Liver (tissue), 9 donors: Measurements from ENCODE around the gene GLIPR1. TPM values are rescaled to one million over a fixed set of nuclear protein-coding genes. Genes with fewer than 3 reads are reported as not detected.
"Not testable (repeated sequence)": the region's sequence is repeated elsewhere in the genome, so short reads cannot be mapped to it uniquely, and the experiment has no call there.

ENCODE experiments used
- DNase-seq: peaks from one replicate; pipeline ENCODE4 v3.0.0-alpha.2; 2017; ENCODE audit warnings: low spot score
- H3K27ac ChIP-seq, 2 donors: one replicate each; pipeline ENCODE4 v1.7.0; 2013; ENCODE audit warnings: inconsistent platforms in 2 of 2, low read length in 2 of 2, control low read depth in 1 of 2, low read depth in 1 of 2, mild to moderate bottlenecking in 1 of 2
- H3K27me3 ChIP-seq, 4 donors: one replicate each; pipeline versions ENCODE4 v1.6.1 to v1.7.0; 2013; ENCODE audit warnings: low read length in 3 of 4, inconsistent platforms in 1 of 4, mild to moderate bottlenecking in 1 of 4, moderate library complexity in 1 of 4; ENCODE audit not compliant: control insufficient read depth in 4 of 4, insufficient read depth in 4 of 4
- H3K36me3 ChIP-seq, 4 donors: one replicate each; pipeline versions ENCODE4 v1.6.1 to v1.7.0; 2013; ENCODE audit warnings: low read length in 3 of 4, mild to moderate bottlenecking in 3 of 4, low read depth in 1 of 4, moderate library complexity in 1 of 4; ENCODE audit not compliant: control insufficient read depth in 4 of 4, insufficient read depth in 3 of 4
- H3K4me1 ChIP-seq, 4 donors: one replicate each; pipeline versions ENCODE4 v1.6.1 to v1.7.0; 2013; ENCODE audit warnings: low read length in 3 of 4, mild to moderate bottlenecking in 3 of 4, moderate library complexity in 1 of 4; ENCODE audit not compliant: control insufficient read depth in 4 of 4, insufficient read depth in 4 of 4
- H3K4me3 ChIP-seq, 3 donors: one replicate each; pipeline versions ENCODE4 v1.6.1 to v1.7.0; 2013; ENCODE audit warnings: low read length in 3 of 3, control low read depth in 1 of 3, low read depth in 1 of 3, mild to moderate bottlenecking in 1 of 3
- H3K9ac ChIP-seq, 2 donors: one replicate each; pipeline ENCODE4 v1.7.0; 2013; ENCODE audit warnings: low read length in 2 of 2, mild to moderate bottlenecking in 2 of 2, moderate library complexity in 2 of 2, control low read depth in 1 of 2, low read depth in 1 of 2
- H3K9me3 ChIP-seq, 4 donors: one replicate each; pipeline versions ENCODE4 v1.6.1 to v1.7.0; 2013; ENCODE audit warnings: low read length in 3 of 4; ENCODE audit not compliant: control insufficient read depth in 4 of 4
- EGR1 ChIP-seq, 2 donors: IDR thresholded peaks; 2 replicates each; pipeline ENCODE4 v1.6.1; 2016 to 2018; ENCODE audit warnings: antibody characterized with exemption in 2 of 2, low read depth in 2 of 2
- FOXA1 ChIP-seq: IDR thresholded peaks from 2 replicates; pipeline ENCODE4 v1.6.1; 2016; ENCODE audit warnings: antibody characterized with exemption
- HNF4A ChIP-seq, 2 donors: conservative IDR thresholded peaks; 2 replicates each; pipeline ENCODE4 v1.6.1; 2016; ENCODE audit warnings: antibody characterized with exemption in 2 of 2, mild to moderate bottlenecking in 2 of 2
- JUND ChIP-seq, 2 donors: IDR thresholded peaks; 2 replicates each; pipeline ENCODE4 v1.6.1; 2016; ENCODE audit warnings: antibody characterized with exemption in 2 of 2
- RAD21 ChIP-seq, 2 donors: IDR thresholded peaks; 2 replicates each; pipeline ENCODE4 v1.6.1; 2016; ENCODE audit warnings: antibody characterized with exemption in 2 of 2, mild to moderate bottlenecking in 2 of 2
- RXRA ChIP-seq, 2 donors: IDR thresholded peaks; 2 replicates each; pipeline ENCODE4 v1.6.1; 2017 to 2018; ENCODE audit warnings: antibody characterized with exemption in 2 of 2, mild to moderate bottlenecking in 1 of 2
- SP1 ChIP-seq: IDR thresholded peaks from 2 replicates; pipeline ENCODE4 v1.6.1; 2018; ENCODE audit warnings: antibody characterized with exemption, mild to moderate bottlenecking
- TAF1 ChIP-seq: conservative IDR thresholded peaks from 2 replicates; pipeline ENCODE4 v1.6.1; 2016; ENCODE audit warnings: antibody characterized with exemption, mild to moderate bottlenecking
- YY1 ChIP-seq: IDR thresholded peaks from 2 replicates; pipeline ENCODE4 v1.6.1; 2016; ENCODE audit warnings: antibody characterized with exemption, mild to moderate bottlenecking
- WGBS: extraction: QIAGEN DNeasy Blood & Tissue Kit; methylation state at CpG from one replicate; pipeline ENCODE4 v1.1.7; 2013; 5-methylcytosine and 5-hydroxymethylcytosine counted together
- polyA plus RNA-seq, 2 donors: library from polyadenylated mRNA; stranded (reverse) in 1 of 2; unstranded in 1 of 2; fragments of 200-250 nt in 1 of 2; fragments of >200 nt in 1 of 2; fragmentation: Nextera tagmentation in 1 of 2; extraction: Ambion mirVana in 1 of 2; gene quantifications; one replicate each; pipeline versions ENCODE4 v1.2.1 to v1.2.3, GENCODE V29; 2013 to 2015
- total RNA-seq, 2 donors: library from RNA; depleted of rRNA; stranded (reverse); fragments of >200 nt; gene quantifications; one replicate each; pipeline ENCODE4 v1.2.3, GENCODE V29; 2014
- TF ChIP-seq, protein P1 (sequence below): IDR thresholded peaks from 2 replicates; pipeline ENCODE4 v1.6.1; 2016; ENCODE audit warnings: antibody characterized with exemption
- TF ChIP-seq, protein P2 (sequence below): IDR thresholded peaks from 2 replicates; pipeline ENCODE4 v1.6.1; 2016; ENCODE audit warnings: antibody characterized with exemption, mild to moderate bottlenecking
- TF ChIP-seq, protein P3 (sequence below): IDR thresholded peaks from 2 replicates; pipeline ENCODE4 v1.6.1; 2016; ENCODE audit warnings: antibody characterized with exemption
- TF ChIP-seq, protein P4 (sequence below): fragments of 150-350 bp; IDR thresholded peaks from 2 replicates; pipeline ENCODE4 v1.5.1; 2017; ENCODE audit warnings: improper control_type of control experiment, low read depth, low read length; ENCODE audit not compliant: missing input control
- TF ChIP-seq, protein P5 (sequence below): IDR thresholded peaks from 2 replicates; pipeline ENCODE4 v1.6.1; 2016; ENCODE audit warnings: antibody characterized with exemption
- donor health status: healthy.
- donor health status: healthy.
- donor health status: healthy.
- donor health status: healthy.
- donor health status: healthy.

Gene GLIPR1
- total and polyA plus RNA-seq, 4 donors: 3.0 to 8.2 (median 4.7) TPM

DNA sequence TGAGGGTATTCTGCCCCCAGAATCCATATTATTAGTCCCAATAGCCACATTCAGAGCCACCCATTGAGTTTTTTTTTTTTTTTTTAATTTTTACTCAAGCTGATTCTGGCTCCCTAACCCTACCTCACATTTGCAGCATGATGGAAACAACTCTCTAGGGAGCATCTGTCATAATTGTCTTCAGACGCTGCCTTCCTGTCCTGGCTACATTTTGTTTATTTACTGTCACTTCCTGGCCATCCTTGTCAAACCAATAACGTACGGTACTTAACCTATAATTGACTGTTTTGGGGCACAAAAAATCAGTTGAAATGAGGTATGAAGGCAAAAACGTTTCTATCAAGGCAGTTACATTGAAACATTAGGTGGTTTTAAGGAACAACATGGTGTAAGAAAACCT lies 2.1 kb downstream of the GLIPR1 start:
- WGBS: 33% methylated on average over 4 of the region's 4 CpGs
- Histone ChIP-seq H3K9ac (no peak overlapping the region), H3K27ac (no peak overlapping the region)

DNA sequence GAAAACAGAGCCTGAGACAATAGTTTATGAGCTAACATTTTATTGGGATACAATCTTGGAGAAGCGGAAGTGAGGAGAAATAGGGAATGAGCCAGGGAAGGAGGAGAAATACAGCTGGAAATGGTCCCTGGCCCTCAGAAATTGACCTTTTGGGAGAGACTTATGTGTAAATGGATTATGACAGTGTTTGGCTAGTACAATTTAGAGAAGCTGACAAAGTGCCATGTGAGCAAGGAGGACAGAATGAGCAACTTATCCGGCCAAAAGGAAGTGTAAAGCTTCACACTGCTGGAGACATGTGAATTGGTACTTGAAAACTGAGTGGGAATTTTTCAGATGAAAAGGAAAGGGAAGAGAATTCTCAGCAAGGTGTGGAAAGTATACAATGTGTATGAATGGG lies 2.9 kb downstream of the GLIPR1 start:
- Histone ChIP-seq H3K9me3 (no peaks in the 10 kb centered on the region), H3K27me3 (no peaks in the 10 kb centered on the region), H3K4me3 (no peak overlapping the region), H3K27ac (no peak overlapping the region), H3K36me3 (no peaks in the 10 kb centered on the region), H3K9ac (no peak overlapping the region), H3K4me1 (peaks cover 0 to 7% (median 0%) of the 10 kb centered on the region in 4 donors)
- no peak for DNase-seq
- no peak for TF ChIP-seq HNF4A (conservative IDR thresholded peaks at IDR 0.05)
- no peak for TF ChIP-seq RAD21 (IDR thresholded peaks at IDR 0.05)
- 65% methylated on average over 2 of the region's 2 CpGs for WGBS

More for the DNA sequence above, 2.1 kb downstream of the GLIPR1 start:
- Histone ChIP-seq H3K9me3 (no peaks in the 10 kb centered on the region), H3K27me3 (no peaks in the 10 kb centered on the region), H3K36me3 (no peaks in the 10 kb centered on the region), H3K4me1 (peaks cover 0 to 7% (median 0%) of the 10 kb centered on the region in 4 donors), H3K4me3 (no peak overlapping the region)
- TF ChIP-seq, protein P1, sequence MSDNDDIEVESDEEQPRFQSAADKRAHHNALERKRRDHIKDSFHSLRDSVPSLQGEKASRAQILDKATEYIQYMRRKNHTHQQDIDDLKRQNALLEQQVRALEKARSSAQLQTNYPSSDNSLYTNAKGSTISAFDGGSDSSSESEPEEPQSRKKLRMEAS: no peak
- TF ChIP-seq JUND (IDR thresholded peaks at IDR 0.05): no peak
- TF ChIP-seq, protein P2, sequence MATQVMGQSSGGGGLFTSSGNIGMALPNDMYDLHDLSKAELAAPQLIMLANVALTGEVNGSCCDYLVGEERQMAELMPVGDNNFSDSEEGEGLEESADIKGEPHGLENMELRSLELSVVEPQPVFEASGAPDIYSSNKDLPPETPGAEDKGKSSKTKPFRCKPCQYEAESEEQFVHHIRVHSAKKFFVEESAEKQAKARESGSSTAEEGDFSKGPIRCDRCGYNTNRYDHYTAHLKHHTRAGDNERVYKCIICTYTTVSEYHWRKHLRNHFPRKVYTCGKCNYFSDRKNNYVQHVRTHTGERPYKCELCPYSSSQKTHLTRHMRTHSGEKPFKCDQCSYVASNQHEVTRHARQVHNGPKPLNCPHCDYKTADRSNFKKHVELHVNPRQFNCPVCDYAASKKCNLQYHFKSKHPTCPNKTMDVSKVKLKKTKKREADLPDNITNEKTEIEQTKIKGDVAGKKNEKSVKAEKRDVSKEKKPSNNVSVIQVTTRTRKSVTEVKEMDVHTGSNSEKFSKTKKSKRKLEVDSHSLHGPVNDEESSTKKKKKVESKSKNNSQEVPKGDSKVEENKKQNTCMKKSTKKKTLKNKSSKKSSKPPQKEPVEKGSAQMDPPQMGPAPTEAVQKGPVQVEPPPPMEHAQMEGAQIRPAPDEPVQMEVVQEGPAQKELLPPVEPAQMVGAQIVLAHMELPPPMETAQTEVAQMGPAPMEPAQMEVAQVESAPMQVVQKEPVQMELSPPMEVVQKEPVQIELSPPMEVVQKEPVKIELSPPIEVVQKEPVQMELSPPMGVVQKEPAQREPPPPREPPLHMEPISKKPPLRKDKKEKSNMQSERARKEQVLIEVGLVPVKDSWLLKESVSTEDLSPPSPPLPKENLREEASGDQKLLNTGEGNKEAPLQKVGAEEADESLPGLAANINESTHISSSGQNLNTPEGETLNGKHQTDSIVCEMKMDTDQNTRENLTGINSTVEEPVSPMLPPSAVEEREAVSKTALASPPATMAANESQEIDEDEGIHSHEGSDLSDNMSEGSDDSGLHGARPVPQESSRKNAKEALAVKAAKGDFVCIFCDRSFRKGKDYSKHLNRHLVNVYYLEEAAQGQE: no peak
- no peak for TF ChIP-seq FOXA1
- TF ChIP-seq TAF1: no peak
- no peak for TF ChIP-seq YY1
- TF ChIP-seq, protein P3, sequence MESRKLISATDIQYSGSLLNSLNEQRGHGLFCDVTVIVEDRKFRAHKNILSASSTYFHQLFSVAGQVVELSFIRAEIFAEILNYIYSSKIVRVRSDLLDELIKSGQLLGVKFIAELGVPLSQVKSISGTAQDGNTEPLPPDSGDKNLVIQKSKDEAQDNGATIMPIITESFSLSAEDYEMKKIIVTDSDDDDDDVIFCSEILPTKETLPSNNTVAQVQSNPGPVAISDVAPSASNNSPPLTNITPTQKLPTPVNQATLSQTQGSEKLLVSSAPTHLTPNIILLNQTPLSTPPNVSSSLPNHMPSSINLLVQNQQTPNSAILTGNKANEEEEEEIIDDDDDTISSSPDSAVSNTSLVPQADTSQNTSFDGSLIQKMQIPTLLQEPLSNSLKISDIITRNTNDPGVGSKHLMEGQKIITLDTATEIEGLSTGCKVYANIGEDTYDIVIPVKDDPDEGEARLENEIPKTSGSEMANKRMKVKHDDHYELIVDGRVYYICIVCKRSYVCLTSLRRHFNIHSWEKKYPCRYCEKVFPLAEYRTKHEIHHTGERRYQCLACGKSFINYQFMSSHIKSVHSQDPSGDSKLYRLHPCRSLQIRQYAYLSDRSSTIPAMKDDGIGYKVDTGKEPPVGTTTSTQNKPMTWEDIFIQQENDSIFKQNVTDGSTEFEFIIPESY: no peak
- no peak for TF ChIP-seq RAD21 (IDR thresholded peaks at IDR 0.05)
- TF ChIP-seq, protein P4, sequence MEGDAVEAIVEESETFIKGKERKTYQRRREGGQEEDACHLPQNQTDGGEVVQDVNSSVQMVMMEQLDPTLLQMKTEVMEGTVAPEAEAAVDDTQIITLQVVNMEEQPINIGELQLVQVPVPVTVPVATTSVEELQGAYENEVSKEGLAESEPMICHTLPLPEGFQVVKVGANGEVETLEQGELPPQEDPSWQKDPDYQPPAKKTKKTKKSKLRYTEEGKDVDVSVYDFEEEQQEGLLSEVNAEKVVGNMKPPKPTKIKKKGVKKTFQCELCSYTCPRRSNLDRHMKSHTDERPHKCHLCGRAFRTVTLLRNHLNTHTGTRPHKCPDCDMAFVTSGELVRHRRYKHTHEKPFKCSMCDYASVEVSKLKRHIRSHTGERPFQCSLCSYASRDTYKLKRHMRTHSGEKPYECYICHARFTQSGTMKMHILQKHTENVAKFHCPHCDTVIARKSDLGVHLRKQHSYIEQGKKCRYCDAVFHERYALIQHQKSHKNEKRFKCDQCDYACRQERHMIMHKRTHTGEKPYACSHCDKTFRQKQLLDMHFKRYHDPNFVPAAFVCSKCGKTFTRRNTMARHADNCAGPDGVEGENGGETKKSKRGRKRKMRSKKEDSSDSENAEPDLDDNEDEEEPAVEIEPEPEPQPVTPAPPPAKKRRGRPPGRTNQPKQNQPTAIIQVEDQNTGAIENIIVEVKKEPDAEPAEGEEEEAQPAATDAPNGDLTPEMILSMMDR: no peak
- no peak for TF ChIP-seq RXRA (IDR thresholded peaks at IDR 0.05)
- TF ChIP-seq, protein P5, sequence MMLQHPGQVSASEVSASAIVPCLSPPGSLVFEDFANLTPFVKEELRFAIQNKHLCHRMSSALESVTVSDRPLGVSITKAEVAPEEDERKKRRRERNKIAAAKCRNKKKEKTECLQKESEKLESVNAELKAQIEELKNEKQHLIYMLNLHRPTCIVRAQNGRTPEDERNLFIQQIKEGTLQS: no peak
- TF ChIP-seq SP1: no peak
- TF ChIP-seq EGR1 (IDR thresholded peaks at IDR 0.05; ENCODE audit: low read depth in 2 of 2): no peak
- DNase-seq: no peak

DNA sequence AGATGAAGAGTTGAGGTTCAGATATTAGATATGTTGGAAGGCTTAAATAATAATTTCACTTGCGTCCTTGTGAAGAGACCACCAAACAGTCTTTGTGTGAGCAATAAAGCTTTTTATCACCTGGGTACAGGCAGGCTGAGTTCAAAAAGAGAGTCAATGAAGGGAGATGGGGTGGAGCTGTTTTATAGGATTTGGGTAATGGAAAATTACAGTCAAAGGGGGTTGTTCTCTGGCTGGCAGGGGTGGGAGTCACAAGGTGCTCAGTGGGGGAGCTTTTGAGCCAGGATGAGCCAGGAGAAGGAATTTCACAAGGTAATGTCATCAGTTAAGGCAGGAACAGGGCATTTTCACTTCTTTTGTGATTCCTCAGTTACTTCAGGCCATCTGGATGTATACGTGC lies 3.9 kb downstream of the GLIPR1 start:
- H3K27ac ChIP-seq, H3K36me3 ChIP-seq, H3K9me3 ChIP-seq, H3K27me3 ChIP-seq, H3K4me3 ChIP-seq, H3K9ac ChIP-seq, DNase-seq: not testable (repeated sequence)
- H3K4me1 ChIP-seq: peaks cover 0 to 11% (median 0%) of the 10 kb centered on the region in 4 donors
- WGBS: 90% methylated on average over 2 of the region's 2 CpGs
